Calu3 (cell line): ENCODE measurements around the gene DARS2. TPM values are rescaled to one million over a fixed set of nuclear protein-coding genes. Genes with fewer than 3 reads are reported as not detected.

Source experiments
- BruUV-seq: library from RNA; stranded (reverse); fragments of 400-500 nt; replicated peaks from 2 replicates; lab custom pipeline; 2021; lab: Mats Ljungman, UMichigan
- CTCF ChIA-PET: fragments of 300-600 bp; sonication (Branson Sonifier 250); formaldehyde crosslinking; loops from one replicate; lab custom pipeline; 2022; ENCODE audit warnings: antibody characterized with exemption; lab: Charles Lee
- DNase-seq: peaks from one replicate; pipeline ENCODE4 v3.0.0; 2022
- H3K27ac Mint-ChIP-seq: one replicate; pipeline ENCODE4 v1.8.0; 2022; ENCODE audit warnings: mixed read lengths; ENCODE audit not compliant: unreplicated experiment
- H3K27me3 Mint-ChIP-seq: one replicate; pipeline ENCODE4 v1.8.0; 2022; ENCODE audit warnings: mixed read lengths; ENCODE audit not compliant: unreplicated experiment
- H3K36me3 Mint-ChIP-seq: one replicate; pipeline ENCODE4 v1.8.0; 2022; ENCODE audit warnings: mild to moderate bottlenecking, moderate library complexity, mixed read lengths; ENCODE audit not compliant: insufficient read depth, unreplicated experiment
- H3K4me1 Mint-ChIP-seq: one replicate; pipeline ENCODE4 v1.8.0; 2022; ENCODE audit warnings: mild to moderate bottlenecking, low read depth, mixed read lengths; ENCODE audit not compliant: unreplicated experiment
- H3K4me3 Mint-ChIP-seq: one replicate; pipeline ENCODE4 v1.8.0; 2022; ENCODE audit warnings: mild to moderate bottlenecking, low read depth, moderate library complexity, mixed read lengths; ENCODE audit not compliant: unreplicated experiment
- H3K9me3 Mint-ChIP-seq: one replicate; pipeline ENCODE4 v1.8.0; 2022; ENCODE audit warnings: low read depth, mixed read lengths; ENCODE audit not compliant: unreplicated experiment
- intact Hi-C: fragments of 100-400 bp; cut with micrococcal nuclease; formaldehyde crosslinking; loops from one replicate; pipeline ENCODE4 v1.10.0; 2022; ENCODE audit not compliant: unreplicated experiment
- total RNA-seq: library from RNA; stranded (reverse); gene quantifications from 2 replicates; pipeline ENCODE4 v1.2.3, GENCODE V29; 2022
- TF ChIP-seq, protein P1 (sequence below): fragments of 200-600 bp; IDR thresholded peaks from one replicate; pipeline ENCODE4 v1.8.0; 2022; ENCODE audit warnings: antibody characterized with exemption; ENCODE audit not compliant: unreplicated experiment

The DARS2 gene
- total RNA-seq, 1 experiment from 2014 or later, result 56.3 TPM

- intact Hi-C loops, result no loop called here
- Mint-ChIP-seq H3K9me3 (no peaks in the 10 kb centered on the region), H3K27ac (no peak overlapping the region), H3K4me3 (no peak overlapping the region), H3K36me3 (no peaks in the 10 kb centered on the region), H3K4me1 (no peaks in the 10 kb centered on the region), H3K27me3 (no peaks in the 10 kb centered on the region)
- CTCF ChIA-PET, result no interaction called here
- TF ChIP-seq, protein P1, sequence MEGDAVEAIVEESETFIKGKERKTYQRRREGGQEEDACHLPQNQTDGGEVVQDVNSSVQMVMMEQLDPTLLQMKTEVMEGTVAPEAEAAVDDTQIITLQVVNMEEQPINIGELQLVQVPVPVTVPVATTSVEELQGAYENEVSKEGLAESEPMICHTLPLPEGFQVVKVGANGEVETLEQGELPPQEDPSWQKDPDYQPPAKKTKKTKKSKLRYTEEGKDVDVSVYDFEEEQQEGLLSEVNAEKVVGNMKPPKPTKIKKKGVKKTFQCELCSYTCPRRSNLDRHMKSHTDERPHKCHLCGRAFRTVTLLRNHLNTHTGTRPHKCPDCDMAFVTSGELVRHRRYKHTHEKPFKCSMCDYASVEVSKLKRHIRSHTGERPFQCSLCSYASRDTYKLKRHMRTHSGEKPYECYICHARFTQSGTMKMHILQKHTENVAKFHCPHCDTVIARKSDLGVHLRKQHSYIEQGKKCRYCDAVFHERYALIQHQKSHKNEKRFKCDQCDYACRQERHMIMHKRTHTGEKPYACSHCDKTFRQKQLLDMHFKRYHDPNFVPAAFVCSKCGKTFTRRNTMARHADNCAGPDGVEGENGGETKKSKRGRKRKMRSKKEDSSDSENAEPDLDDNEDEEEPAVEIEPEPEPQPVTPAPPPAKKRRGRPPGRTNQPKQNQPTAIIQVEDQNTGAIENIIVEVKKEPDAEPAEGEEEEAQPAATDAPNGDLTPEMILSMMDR, result no peak
- no peak for DNase-seq
- no TSS peak for BruUV-seq
These were observed 69.7 kb downstream of the DARS2 start for GRCh38 chr1:173894189-173894588.

GRCh38 chr1:173900427-173900826 lies 76.0 kb downstream of the DARS2 start:
- no peak overlapping the region for H3K27ac Mint-ChIP-seq
- no peak overlapping the region for H3K4me3 Mint-ChIP-seq
- no peaks in the 10 kb centered on the region for H3K9me3 Mint-ChIP-seq
- DNase-seq, result no peak
- H3K36me3 Mint-ChIP-seq, result no peaks in the 10 kb centered on the region
- H3K4me1 Mint-ChIP-seq, result no peaks in the 10 kb centered on the region
- TF ChIP-seq, protein P1, result no peak
- intact Hi-C loops, result no loop called here
- no TSS peak for BruUV-seq
- CTCF ChIA-PET, result no interaction called here
- H3K27me3 Mint-ChIP-seq, result no peaks in the 10 kb centered on the region

GRCh38 chr1:173900992-173901391 lies 76.5 kb downstream of the DARS2 start:
- CTCF ChIA-PET, result interaction anchor here (0.7 kb wide), 1 partner anchor 1395 kb away, joined by 3 read pairs; no protein-coding TSS in a partner anchor
- no TSS peak for BruUV-seq
- H3K4me3 Mint-ChIP-seq, result no peak overlapping the region
- intact Hi-C loops, result no loop called here
- no peak for DNase-seq
- no peak overlapping the region for H3K27ac Mint-ChIP-seq
- H3K9me3 Mint-ChIP-seq, result no peaks in the 10 kb centered on the region
- H3K36me3 Mint-ChIP-seq, result no peaks in the 10 kb centered on the region
- TF ChIP-seq, protein P1, result no peak
- H3K4me1 Mint-ChIP-seq, result no peaks in the 10 kb centered on the region
- no peaks in the 10 kb centered on the region for H3K27me3 Mint-ChIP-seq

DNA sequence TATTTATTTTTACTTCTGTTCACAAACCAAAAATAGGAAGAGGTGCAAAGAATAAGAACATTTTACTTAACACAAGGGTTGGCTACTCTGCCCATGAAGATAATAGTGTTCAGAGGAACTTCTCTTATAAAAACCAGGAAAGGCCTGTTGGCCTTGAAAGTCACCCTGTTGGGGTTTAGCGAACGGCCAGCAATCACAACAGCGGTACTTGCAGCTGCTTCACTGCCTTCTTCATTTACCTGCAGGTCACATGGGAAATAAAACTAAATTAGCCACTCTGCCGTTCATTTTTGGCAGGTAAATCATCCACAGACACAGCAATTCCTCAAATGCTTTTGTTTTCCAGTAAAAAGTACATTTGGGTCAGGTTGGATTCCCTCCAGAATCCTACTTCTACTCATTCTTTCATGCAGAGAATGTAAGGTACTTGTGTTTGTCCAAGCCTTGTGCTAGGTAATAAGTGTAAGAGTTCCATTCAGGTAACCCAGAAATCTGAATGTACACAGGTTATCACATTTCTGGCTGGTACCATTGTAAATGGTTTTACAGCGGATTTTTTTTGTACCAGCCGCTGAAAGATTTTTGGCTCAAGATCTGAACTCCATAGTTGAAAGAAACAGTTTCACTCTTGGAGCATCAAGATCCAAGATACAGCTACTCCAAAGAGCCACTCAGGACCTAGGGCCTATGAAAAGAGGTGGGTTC lies 79.5 kb downstream of the DARS2 start:
- Mint-ChIP-seq H3K4me3 (no peak overlapping the region), H3K27me3 (no peaks in the 10 kb centered on the region), H3K9me3 (no peaks in the 10 kb centered on the region), H3K27ac (no peak overlapping the region), H3K36me3 (no peaks in the 10 kb centered on the region), H3K4me1 (no peaks in the 10 kb centered on the region)
- no peak for DNase-seq
- intact Hi-C loops, result no loop called here
- no TSS peak for BruUV-seq
- TF ChIP-seq, protein P1, result no peak
- CTCF ChIA-PET, result no interaction called here

Other genes with a start within 250 kb of the DARS2 start
- not detected in 2 replicates for gene SLC9C2, start 221.6 kb upstream of the DARS2 start, total RNA-seq
- gene TEX50, start 189.3 kb upstream of the DARS2 start, total RNA-seq, result not detected in 2 replicates
- gene ANKRD45, start 154.8 kb upstream of the DARS2 start, total RNA-seq, result not detected in 2 replicates
- 21.6 and 22.2 TPM in 2 replicates for gene KLHL20, start 109.7 kb upstream of the DARS2 start, total RNA-seq
- 30.3 and 31.2 TPM in 2 replicates for gene CENPL, start 210 bp downstream of the DARS2 start, total RNA-seq
- gene GAS5, start 43.3 kb downstream of the DARS2 start, total RNA-seq, result 345 and 367 TPM in 2 replicates
- 10.9 and 11.7 TPM in 2 replicates for gene ZBTB37, start 43.7 kb downstream of the DARS2 start, total RNA-seq
- gene SERPINC1, start 92.7 kb downstream of the DARS2 start, total RNA-seq, result 0.59 TPM in 1 of 2 replicates, not detected in the other
- 42.1 and 44.2 TPM in 2 replicates for gene RC3H1, start 197.7 kb downstream of the DARS2 start, total RNA-seq